LNCAP (cell line): Measurements from ENCODE around the gene PPP1R13B.

Source experiments
- TF ChIP-seq, protein P1 (sequence below): fragments of 450-650 bp; IDR thresholded peaks from 2 replicates; pipeline ENCODE4 v1.5.1; 2017; ENCODE audit warnings: mild to moderate bottlenecking

PPP1R13B gene

DNA sequence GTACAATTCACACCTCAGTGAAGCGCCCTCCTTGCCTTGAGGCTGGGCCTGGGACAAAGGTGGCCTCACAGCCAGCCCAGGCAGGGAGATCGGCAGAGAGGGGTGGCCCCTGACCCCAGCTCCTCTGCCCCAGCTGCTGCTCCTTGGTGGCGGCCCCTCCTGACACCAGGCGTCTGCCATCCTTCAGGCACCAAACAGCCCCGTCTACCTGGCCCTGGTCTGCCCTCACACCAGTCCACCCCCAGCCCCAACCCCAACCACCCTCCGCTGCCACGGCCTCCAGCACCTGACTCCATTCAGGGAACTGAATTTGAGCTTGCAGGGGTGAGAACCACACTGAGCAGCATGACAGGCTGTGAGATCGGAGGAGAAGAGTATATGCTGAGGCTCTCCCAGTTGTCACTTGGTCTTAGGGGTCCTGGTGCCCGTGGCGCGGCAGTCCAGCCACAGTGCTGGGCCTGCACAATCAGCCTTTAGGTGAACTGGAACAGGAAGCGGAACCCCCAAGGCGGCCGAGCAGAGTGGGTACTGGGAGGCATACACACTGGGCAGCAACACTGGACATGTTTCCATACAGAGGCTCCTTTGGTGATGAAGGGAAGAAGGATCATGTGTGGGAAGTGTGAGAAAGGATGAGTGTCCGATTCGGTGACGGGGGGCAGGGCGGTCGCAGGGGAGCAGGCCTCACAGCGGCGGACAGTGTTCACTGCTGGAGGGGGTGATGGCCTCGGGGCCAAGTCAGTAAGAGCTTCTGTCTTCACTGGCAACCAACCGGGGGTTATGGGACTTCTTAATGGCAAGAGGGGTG lies 113.1 kb downstream of the PPP1R13B start:
- TF ChIP-seq, protein P1, sequence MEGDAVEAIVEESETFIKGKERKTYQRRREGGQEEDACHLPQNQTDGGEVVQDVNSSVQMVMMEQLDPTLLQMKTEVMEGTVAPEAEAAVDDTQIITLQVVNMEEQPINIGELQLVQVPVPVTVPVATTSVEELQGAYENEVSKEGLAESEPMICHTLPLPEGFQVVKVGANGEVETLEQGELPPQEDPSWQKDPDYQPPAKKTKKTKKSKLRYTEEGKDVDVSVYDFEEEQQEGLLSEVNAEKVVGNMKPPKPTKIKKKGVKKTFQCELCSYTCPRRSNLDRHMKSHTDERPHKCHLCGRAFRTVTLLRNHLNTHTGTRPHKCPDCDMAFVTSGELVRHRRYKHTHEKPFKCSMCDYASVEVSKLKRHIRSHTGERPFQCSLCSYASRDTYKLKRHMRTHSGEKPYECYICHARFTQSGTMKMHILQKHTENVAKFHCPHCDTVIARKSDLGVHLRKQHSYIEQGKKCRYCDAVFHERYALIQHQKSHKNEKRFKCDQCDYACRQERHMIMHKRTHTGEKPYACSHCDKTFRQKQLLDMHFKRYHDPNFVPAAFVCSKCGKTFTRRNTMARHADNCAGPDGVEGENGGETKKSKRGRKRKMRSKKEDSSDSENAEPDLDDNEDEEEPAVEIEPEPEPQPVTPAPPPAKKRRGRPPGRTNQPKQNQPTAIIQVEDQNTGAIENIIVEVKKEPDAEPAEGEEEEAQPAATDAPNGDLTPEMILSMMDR = no peak

DNA sequence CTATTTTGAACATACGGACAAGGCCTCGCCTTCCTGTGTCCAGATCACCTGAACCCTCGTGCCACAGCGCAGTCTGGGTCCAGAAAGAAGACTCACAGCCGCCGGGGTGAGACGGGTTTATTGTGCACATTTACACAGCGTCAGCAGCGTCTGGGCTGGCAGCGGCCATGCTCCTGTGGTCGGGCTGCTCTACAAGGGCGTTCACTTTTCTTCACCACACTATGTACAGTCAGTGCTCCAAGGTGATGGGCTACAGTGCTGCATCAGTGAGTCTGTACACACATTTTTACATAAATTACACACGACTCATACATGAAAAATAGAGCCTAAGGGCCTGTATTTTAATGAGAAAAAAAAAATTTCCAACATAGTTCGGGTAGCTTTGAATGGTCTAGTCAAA lies 113.7 kb downstream of the PPP1R13B start:
- TF ChIP-seq, protein P1 = no peak

DNA sequence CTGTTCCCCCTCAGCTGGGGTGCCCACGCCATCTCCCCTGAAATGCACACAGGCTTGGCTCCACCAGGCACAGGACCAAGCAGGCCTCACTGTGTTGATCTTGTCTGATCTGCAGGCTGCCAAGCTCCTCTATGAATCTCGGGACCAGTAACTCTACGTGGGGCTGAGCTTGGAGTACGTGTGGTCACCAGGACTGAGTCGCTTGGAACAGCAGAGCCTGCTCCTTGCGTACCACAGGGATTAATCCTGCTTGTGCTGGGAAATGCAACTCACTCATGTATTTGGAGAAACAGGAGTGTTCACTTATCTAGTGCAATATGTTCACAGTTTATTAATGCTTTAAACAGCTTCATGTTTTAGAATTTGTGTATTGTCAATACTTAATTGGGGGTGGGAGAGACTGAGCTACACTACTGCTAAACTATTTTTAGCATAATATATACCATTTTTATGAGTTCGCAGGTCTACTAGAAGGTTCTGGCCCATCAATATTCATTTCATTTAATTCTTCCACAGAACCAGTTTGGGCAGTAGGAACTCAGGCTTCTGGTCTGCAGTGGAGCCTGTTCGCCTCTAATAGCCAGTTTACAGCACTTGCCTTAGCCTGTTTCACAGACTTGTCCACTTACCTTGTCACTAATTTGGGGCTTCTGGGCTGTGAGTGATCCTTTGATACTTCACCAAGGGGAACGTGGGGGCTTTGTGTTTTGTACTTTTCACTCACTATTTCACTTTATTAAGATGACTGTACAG lies 114.3 kb downstream of the PPP1R13B start:
- TF ChIP-seq, protein P1 = no peak

DNA sequence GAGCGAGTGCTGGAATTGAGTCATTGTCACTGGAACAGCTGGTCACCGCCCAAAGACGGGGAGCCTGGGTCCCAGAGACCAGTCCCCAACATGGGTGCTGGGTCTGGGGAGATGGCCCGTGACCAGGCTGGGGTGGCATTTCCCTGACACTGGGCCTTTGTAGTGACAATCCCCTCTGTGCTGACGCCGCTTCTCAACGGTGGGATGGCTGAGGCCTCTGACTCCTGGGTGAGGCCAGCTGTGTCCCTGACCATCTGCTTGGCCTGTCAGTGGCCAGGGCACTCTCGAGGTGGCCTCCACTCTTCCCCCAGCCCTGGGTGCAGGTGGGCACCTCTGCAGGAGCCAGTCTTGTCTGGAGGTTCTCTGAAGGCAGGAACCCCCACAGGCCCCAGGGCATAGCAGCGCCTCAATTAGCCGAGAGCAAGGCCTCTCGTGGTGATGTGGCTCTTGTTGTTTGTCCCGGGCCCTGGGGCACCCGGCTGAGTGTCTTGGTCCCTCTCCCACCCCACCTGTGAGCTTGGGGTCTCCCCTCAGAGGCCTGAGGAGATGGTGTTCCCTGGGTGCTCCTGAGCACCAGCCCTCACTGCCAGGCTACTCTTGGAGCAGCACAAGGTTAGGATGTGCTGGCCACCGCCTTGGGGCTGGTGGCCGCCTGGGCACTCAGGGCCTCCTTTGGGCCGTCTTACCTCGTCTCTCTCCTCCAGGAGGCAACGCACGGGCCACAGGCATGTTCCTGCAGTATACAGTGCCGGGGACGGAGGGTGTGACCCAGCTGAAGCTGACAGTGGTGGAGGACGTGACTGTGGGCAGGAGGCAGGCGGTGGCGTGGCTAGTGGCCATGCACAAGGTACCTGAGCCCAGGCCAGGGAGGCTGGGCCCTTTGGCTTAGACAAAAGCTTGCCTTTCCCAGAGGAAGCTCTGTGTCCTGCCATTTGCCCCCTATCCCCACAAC lies 115.2 kb downstream of the PPP1R13B start:
- TF ChIP-seq, protein P1 = no peak

DNA sequence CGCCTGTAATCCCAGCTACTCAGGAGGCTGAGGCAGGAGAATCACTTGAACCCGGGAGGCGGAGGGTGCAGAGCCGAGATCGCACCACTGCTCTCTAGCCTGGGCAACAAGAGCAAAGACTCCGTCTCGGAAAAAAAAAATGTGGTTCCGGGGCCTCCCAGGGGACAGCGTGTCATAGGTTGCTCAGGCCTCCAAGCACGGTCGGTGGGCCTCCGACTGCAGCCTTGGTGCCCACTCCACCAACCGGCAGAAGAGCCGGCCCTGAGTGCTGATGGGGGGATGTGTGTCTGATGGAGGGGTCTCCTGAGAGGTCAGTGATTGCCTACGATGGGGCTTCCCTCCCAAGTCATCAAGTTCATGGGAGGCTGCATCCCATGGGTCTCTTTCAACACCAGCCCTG lies 115.9 kb downstream of the PPP1R13B start:
- TF ChIP-seq, protein P1 = no peak

DNA sequence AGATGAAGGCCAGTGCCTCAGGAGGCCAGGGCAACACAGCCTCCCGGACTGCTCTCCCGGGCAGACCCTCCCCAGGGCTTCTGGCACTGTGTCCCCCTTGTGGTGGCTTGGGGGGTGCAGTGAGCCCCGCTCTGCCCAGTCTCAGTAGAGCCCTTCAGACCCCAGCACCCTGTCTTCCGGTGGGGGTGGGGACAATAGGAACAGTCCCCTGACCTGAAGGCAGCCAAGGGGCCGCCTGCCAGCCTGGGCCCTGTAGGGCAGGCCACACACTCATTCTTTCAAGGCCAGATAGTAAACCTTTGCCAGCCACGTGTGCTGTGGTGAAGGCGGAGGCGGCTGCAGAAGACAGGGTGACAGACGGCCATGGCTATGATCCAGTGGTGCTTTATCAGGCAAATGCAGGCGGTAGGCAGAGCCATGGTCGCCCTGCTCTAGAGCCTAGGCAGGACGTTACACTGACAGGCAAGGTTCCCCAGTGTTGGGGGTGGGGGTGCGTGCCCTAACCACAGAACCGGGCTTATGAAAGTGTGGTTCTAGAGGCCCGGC lies 116.8 kb downstream of the PPP1R13B start:
- TF ChIP-seq, protein P1 = no peak
